GM21529 (cell line): Measurements from ENCODE around the gene OR8U1.
"Not testable (repeated sequence)": the region's sequence is repeated elsewhere in the genome, so short reads cannot be mapped to it uniquely, and the experiment has no call there.

ENCODE experiments used
- ATAC-seq: cut with Tn5 transposase; IDR thresholded peaks from one replicate; pipeline ENCODE4 v1.9.1; 2021; ENCODE audit not compliant: unreplicated experiment

OR8U1 gene

GRCh38 chr11:56375324-56375723, at the start of gene OR8U1:
OR8U1 (plus strand) TSS chr11:56375624; CDS start chr11:56375624, 0 bp downstream.
- ATAC-seq: no peak

- ATAC-seq: no peak
Observed at GRCh38 chr11:56331861-56332491, 43.4 kb upstream of the OR8U1 start.

- ATAC-seq: no peak
Observed at GRCh38 chr11:56333156-56333555, 42.3 kb upstream of the OR8U1 start.

- no peak for ATAC-seq
Observed at GRCh38 chr11:56340289-56340688, 35.1 kb upstream of the OR8U1 start.

- ATAC-seq: no peak
Observed at GRCh38 chr11:56345739-56346138, 29.7 kb upstream of the OR8U1 start, which contains the start of gene OR8K1. OR8K1 (plus strand) TSS chr11:56346039; CDS start chr11:56346039, 0 bp downstream.

- no peak for ATAC-seq
Observed at GRCh38 chr11:56353991-56354390, 21.4 kb upstream of the OR8U1 start, which contains the start of gene OR8J1. OR8J1 (plus strand) TSS chr11:56354291; CDS start chr11:56360247, 5,956 bp downstream.

GRCh38 chr11:56380120-56380519, 4.7 kb downstream of the OR8U1 start:
- ATAC-seq: no peak

- ATAC-seq: no peak
Observed at GRCh38 chr11:56394381-56394780, 19.0 kb downstream of the OR8U1 start.

GRCh38 chr11:56396047-56396446, 20.6 kb downstream of the OR8U1 start:
- no peak for ATAC-seq

GRCh38 chr11:56401858-56402461, 26.5 kb downstream of the OR8U1 start:
- ATAC-seq: not testable (repeated sequence)

- ATAC-seq: no peak
Observed at GRCh38 chr11:56404393-56404792, 29.0 kb downstream of the OR8U1 start.

- no peak for ATAC-seq
Observed at GRCh38 chr11:56410801-56411200, 35.4 kb downstream of the OR8U1 start.

- no peak for ATAC-seq
Observed at GRCh38 chr11:56412396-56412795, 37.0 kb downstream of the OR8U1 start, which contains the start of gene OR5AL1. OR5AL1 (plus strand) TSS chr11:56412696.
